Measurements from ENCODE around the gene NRXN3. TPM values are rescaled to one million over a fixed set of nuclear protein-coding genes. Genes with fewer than 3 reads are reported as not detected.

NRXN3 gene
- total and polyA plus RNA-seq, 2 of the 4 experiments (the other 2 are of a cell fraction): 4.8 to 25.1 TPM

DNA sequence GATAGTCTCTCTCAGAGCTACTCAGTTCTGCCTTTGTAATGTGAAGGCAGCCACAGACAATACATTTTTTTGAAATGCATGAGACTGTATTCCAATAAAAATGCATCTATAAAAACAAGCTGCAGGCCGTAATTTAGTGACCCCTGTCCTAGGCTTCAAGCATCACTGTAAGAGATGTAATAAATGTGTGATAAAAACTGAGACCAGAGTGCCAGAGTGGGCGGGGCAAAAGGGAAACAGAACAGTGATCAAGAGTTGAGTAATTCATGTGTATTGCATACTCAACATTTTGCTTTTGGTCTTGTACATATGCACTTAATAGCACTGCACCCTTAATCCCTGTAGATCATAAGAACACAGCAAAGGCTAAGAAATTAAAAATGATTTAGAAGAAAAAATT, 1297.7 kb downstream of the NRXN3 start:
- H3K9ac ChIP-seq (ENCODE audit: low read depth, low read length): no peak overlapping the region
- H4K5ac ChIP-seq (ENCODE audit: low read depth, low read length): no peak overlapping the region
- H3K18ac ChIP-seq (ENCODE audit: low read depth, low read length): no peak overlapping the region
- no peak overlapping the region for H2BK120ac ChIP-seq (ENCODE audit: low read depth, low read length)
- H2BK20ac ChIP-seq (ENCODE audit: low read depth, low read length): no peak overlapping the region
- DNase-seq (no peak), ATAC-seq (ENCODE audit: low read depth) (no peak)
- H2BK5ac ChIP-seq (ENCODE audit: low read depth, low read length, poor library complexity, severe bottlenecking): no peak overlapping the region
- H3K9me1 ChIP-seq (ENCODE audit: insufficient read depth, low read length): no peaks in the 10 kb centered on the region
- H3K27me3 ChIP-seq (ENCODE audit: control insufficient read depth, insufficient read depth, low read length): no peaks in the 10 kb centered on the region
- no peak overlapping the region for H3K23ac ChIP-seq (ENCODE audit: low read depth, low read length)
- H3K4me3 ChIP-seq (ENCODE audit: insufficient read depth, low read depth, low read length): no peak overlapping the region
- BruUV-seq (replicated peaks): no TSS peak
- H3K4me1 ChIP-seq (ENCODE audit: control insufficient read depth, insufficient read depth, low read length): peaks cover 2% of the 10 kb centered on the region; the same call in 1 of the 2 replicates
- H4K91ac ChIP-seq (ENCODE audit: insufficient read depth, low read depth, low read length): no peak overlapping the region
- H4K8ac ChIP-seq (ENCODE audit: low read depth in 2 of 2, low read length in 2 of 2): no peak overlapping the region
- H2AK5ac ChIP-seq (ENCODE audit: low read depth, low read length): no peak overlapping the region
- H4K20me1 ChIP-seq (ENCODE audit: insufficient read depth, low read length): no peaks in the 10 kb centered on the region
- no peak overlapping the region for H3K14ac ChIP-seq (replicated peaks; ENCODE audit: low read depth, low read length)
- no peak overlapping the region for H3K4me2 ChIP-seq (ENCODE audit: low read depth, low read length)
- TF ChIP-seq RFX5 (IDR thresholded peaks at IDR 0.05; ENCODE audit: low read depth, low read length) (no peak), CEBPB (IDR thresholded peaks at IDR 0.05; ENCODE audit: low read depth, low read length) (0 out of 2 replicates have a peak, but pooled peaks have one; percentile 3)
- no CpG with 5 or more reads among the region's 2 CpGs for WGBS, 2 experiments (ENCODE audit: extremely low coverage in 2 of 2, insufficient read length in 1 of 2)
- intact Hi-C loops (cut with micrococcal nuclease): no loop called here
- no peak overlapping the region for H2BK15ac ChIP-seq (ENCODE audit: low read depth, low read length)
- no peak overlapping the region for H3K4ac ChIP-seq (ENCODE audit: low read depth, low read length)
- CTCF ChIA-PET: no interaction called here
- dilution Hi-C loops (cut with HindIII; ENCODE audit: low sequenced_read_pairs, unreplicated experiment): no loop called here
- H3K56ac ChIP-seq (ENCODE audit: extremely low read depth, insufficient read depth, low read length): no peak overlapping the region
- H3K27ac ChIP-seq (ENCODE audit: insufficient read depth, low read length): no peak overlapping the region
- no peak overlapping the region for H2AK9ac ChIP-seq (replicated peaks; ENCODE audit: low read depth, low read length, poor library complexity)
- in situ Hi-C loops (cut with MboI; ENCODE audit: low sequenced_read_pairs): no loop called here
- no peaks in the 10 kb centered on the region for H3K9me3 ChIP-seq (ENCODE audit: control insufficient read depth, insufficient read depth, low read length)
- POLR2A ChIA-PET (ENCODE audit: unreplicated experiment): interaction anchor here (0.6 kb wide), 1 partner anchor 195 kb away, joined by 3 read pairs; no protein-coding TSS in a partner anchor
- no peaks in the 10 kb centered on the region for H3K36me3 ChIP-seq (ENCODE audit: control insufficient read depth, insufficient read depth, low read length)
- H3K79me1 ChIP-seq (ENCODE audit: low read depth in 1 of 2, low read length in 2 of 2): no peaks in the 10 kb centered on the region; a peak in 1 of 4 replicates
- no peak overlapping the region for H2AFZ ChIP-seq (replicated peaks; ENCODE audit: low read length, poor library complexity)

Measured in IMR-90 (cell line).